ENCODE measurements around the gene AK5. TPM values are rescaled to one million over a fixed set of nuclear protein-coding genes. Genes with fewer than 3 reads are reported as not detected.

Gene AK5
- total and polyA plus RNA-seq, 7 donors: 0.14 to 0.49 (median 0.30) TPM; not detected in 2

DNA sequence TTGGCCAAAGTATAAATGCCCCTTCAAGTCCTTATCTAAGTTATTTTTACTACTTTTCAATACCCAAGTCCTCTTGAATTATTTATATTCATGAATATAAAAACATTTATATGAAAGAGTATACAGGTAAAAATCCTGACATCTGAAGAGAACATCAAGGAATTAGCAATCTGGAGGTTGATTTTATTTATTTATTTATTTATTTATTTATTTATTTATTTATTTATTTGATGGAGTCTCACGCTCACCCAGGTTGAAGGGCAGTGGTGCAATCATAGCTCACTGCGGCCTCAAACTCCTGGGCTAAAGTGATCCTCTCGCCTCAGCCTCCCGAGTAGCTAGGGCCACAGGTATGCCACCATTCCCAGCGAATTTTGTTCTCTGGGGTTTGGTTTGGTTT is 307.4 kb downstream of the AK5 start:
- 89 to 98% (median 97%) methylated on average over 5 of the region's 5 CpGs for WGBS, 3 donors
- H3K4me1 ChIP-seq: peaks cover 17% of the 10 kb centered on the region
- no peak overlapping the region for H3K27ac ChIP-seq
- no peaks in the 10 kb centered on the region for H3K27me3 ChIP-seq (ENCODE audit: insufficient read depth in 3 of 3, low read length in 2 of 3)
- TF ChIP-seq, protein P1, sequence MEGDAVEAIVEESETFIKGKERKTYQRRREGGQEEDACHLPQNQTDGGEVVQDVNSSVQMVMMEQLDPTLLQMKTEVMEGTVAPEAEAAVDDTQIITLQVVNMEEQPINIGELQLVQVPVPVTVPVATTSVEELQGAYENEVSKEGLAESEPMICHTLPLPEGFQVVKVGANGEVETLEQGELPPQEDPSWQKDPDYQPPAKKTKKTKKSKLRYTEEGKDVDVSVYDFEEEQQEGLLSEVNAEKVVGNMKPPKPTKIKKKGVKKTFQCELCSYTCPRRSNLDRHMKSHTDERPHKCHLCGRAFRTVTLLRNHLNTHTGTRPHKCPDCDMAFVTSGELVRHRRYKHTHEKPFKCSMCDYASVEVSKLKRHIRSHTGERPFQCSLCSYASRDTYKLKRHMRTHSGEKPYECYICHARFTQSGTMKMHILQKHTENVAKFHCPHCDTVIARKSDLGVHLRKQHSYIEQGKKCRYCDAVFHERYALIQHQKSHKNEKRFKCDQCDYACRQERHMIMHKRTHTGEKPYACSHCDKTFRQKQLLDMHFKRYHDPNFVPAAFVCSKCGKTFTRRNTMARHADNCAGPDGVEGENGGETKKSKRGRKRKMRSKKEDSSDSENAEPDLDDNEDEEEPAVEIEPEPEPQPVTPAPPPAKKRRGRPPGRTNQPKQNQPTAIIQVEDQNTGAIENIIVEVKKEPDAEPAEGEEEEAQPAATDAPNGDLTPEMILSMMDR (IDR thresholded peaks at IDR 0.05): no peak
- ATAC-seq (no peak), DNase-seq (no peak)
- intact Hi-C loops (cut with DNase I): no loop called here
- peaks cover 0 to 4% of the 10 kb centered on the region in 2 donors for H3K36me3 ChIP-seq (ENCODE audit: insufficient read depth in 1 of 2, low read depth in 1 of 2)
- no peaks in the 10 kb centered on the region for H3K9me3 ChIP-seq
- no peak overlapping the region for H3K4me3 ChIP-seq

GRCh38 chr1:77590651-77591050 is 308.8 kb downstream of the AK5 start:
- H3K4me1 ChIP-seq: peaks cover 24% of the 10 kb centered on the region
- intact Hi-C loops (cut with DNase I): no loop called here
- ATAC-seq: no peak
- H3K27ac ChIP-seq: peak overlapping the region; percentile 11
- DNase-seq: no peak
- H3K27me3 ChIP-seq (ENCODE audit: insufficient read depth in 3 of 3, low read length in 2 of 3): no peaks in the 10 kb centered on the region
- H3K4me3 ChIP-seq: no peak overlapping the region
- TF ChIP-seq, protein P1 (IDR thresholded peaks at IDR 0.05): no peak
- H3K36me3 ChIP-seq (ENCODE audit: insufficient read depth in 1 of 2, low read depth in 1 of 2): no peaks in the 10 kb centered on the region
- WGBS, 3 donors: 92 to 100% (median 97%) methylated on average over 1 of the region's 1 CpG
- H3K9me3 ChIP-seq: no peaks in the 10 kb centered on the region

- Histone ChIP-seq H3K4me1 (peaks cover 24% of the 10 kb centered on the region), H3K4me3 (no peak overlapping the region), H3K27me3 (ENCODE audit: insufficient read depth in 3 of 3, low read length in 2 of 3) (no peaks in the 10 kb centered on the region), H3K27ac (no peak overlapping the region), H3K36me3 (ENCODE audit: insufficient read depth in 1 of 2, low read depth in 1 of 2) (no peaks in the 10 kb centered on the region), H3K9me3 (no peaks in the 10 kb centered on the region)
- DNase-seq (no peak), ATAC-seq (no peak)
- TF ChIP-seq, protein P1 (IDR thresholded peaks at IDR 0.05): no peak
- 78 to 96% (median 84%) methylated on average over 2 of the region's 2 CpGs for WGBS, 3 donors
- intact Hi-C loops (cut with DNase I): no loop called here
Observed at GRCh38 chr1:77592906-77593305, 311.1 kb downstream of the AK5 start.

DNA sequence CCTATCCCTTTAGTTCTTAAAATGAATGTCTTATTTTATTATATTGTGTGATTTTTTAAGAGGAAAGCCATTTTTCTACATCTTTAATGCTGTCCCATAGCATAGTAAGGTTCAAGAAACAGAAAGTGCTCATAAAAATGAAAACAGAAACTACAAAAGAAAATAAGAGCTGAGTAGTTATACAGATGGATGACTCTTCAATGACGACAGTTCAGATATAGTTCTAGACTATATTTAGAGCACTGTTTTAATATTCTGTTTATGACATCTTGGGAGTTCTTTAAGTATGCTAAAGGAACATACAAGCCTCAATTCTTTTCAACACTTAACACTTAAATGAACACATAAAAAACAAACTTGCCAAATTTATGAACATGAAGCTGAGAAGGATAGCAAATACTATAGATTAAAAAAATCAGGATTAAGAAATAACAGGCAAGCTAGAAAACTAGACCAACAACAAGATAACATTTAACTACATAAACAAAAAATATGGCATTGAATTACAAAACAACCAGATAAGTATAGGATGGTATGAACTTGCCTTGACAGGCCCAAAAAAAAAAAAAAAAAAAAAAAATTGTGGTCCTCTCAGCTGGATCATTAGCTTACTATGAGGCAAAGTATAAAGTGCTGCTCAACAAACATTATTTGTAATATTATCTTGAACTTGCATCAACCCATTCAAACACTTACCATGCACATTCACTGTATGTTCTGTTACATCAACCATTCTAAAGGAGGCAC is 312.7 kb downstream of the AK5 start:
- Histone ChIP-seq H3K36me3 (ENCODE audit: insufficient read depth in 1 of 2, low read depth in 1 of 2) (no peaks in the 10 kb centered on the region), H3K27ac (no peak overlapping the region), H3K9me3 (no peaks in the 10 kb centered on the region), H3K4me3 (no peak overlapping the region), H3K4me1 (peaks cover 24% of the 10 kb centered on the region), H3K27me3 (ENCODE audit: insufficient read depth in 3 of 3, low read length in 2 of 3) (no peaks in the 10 kb centered on the region)
- DNase-seq (no peak), ATAC-seq (peak in 3 of 4 donors; percentile 57 to 63 (median 58))
- intact Hi-C loops (cut with DNase I): no loop called here
- WGBS, 3 donors: 18 to 27% (median 19%) methylated on average over 1 of the region's 1 CpG
- TF ChIP-seq, protein P1 (IDR thresholded peaks at IDR 0.05): no peak

GRCh38 chr1:77597310-77597709 is 315.5 kb downstream of the AK5 start:
- TF ChIP-seq, protein P1 (IDR thresholded peaks at IDR 0.05): no peak

More at GRCh38 chr1:77597310-77597709, 315.5 kb downstream of the AK5 start:
- Histone ChIP-seq H3K4me3 (no peak overlapping the region), H3K36me3 (ENCODE audit: insufficient read depth in 1 of 2, low read depth in 1 of 2) (no peaks in the 10 kb centered on the region), H3K27ac (no peak overlapping the region), H3K4me1 (peaks cover 14% of the 10 kb centered on the region), H3K9me3 (no peaks in the 10 kb centered on the region), H3K27me3 (ENCODE audit: insufficient read depth in 3 of 3, low read length in 2 of 3) (no peaks in the 10 kb centered on the region)
- 93 to 100% (median 97%) methylated on average over 1 of the region's 1 CpG for WGBS, 3 donors
- DNase-seq: no peak
- no peak for ATAC-seq
- intact Hi-C loops (cut with DNase I): no loop called here
